Measurements from ENCODE around the gene DNAH6.

DNA sequence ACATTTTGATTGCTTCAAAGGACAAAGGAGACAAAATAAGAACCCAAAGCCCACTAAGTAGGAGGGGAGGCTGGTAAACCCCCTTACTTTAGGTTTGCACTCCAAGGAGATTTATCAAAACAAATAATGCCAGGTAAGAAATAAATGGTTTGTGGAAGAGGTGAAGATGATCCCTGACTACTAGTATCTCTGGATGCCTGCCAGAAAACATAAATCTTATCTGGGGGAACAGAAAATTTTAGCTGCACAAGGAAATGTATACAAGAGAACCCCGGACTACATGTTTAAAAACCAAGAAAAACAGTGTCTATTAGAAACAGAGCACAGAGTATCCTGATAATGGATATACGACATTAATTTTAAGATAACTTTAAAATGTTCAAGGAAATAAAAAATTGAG, 250.5 kb downstream of the DNAH6 start:
- TF ChIP-seq, protein P1, sequence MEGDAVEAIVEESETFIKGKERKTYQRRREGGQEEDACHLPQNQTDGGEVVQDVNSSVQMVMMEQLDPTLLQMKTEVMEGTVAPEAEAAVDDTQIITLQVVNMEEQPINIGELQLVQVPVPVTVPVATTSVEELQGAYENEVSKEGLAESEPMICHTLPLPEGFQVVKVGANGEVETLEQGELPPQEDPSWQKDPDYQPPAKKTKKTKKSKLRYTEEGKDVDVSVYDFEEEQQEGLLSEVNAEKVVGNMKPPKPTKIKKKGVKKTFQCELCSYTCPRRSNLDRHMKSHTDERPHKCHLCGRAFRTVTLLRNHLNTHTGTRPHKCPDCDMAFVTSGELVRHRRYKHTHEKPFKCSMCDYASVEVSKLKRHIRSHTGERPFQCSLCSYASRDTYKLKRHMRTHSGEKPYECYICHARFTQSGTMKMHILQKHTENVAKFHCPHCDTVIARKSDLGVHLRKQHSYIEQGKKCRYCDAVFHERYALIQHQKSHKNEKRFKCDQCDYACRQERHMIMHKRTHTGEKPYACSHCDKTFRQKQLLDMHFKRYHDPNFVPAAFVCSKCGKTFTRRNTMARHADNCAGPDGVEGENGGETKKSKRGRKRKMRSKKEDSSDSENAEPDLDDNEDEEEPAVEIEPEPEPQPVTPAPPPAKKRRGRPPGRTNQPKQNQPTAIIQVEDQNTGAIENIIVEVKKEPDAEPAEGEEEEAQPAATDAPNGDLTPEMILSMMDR (IDR thresholded peaks at IDR 0.05; ENCODE audit: insufficient read depth, low read length, poor library complexity, severe bottlenecking), result no peak
- TF ChIP-seq EZH2phosphoT487 (conservative IDR thresholded peaks at IDR 0.05; ENCODE audit: low read length), result no peak
